Keratinocyte (primary cell): ENCODE measurements around the gene FREM2. TPM values are rescaled to one million over a fixed set of nuclear protein-coding genes. Genes with fewer than 3 reads are reported as not detected.
A peak's percentile ranks its signal among the peaks of the same experiment; 100 is the strongest.

Experiments
- DNase-seq: peaks from one replicate; pipeline ENCODE4 v3.0.0-alpha.2; 2011; ENCODE audit warnings: low read depth, missing footprints, low spot score
- FAIRE-seq: peaks from 2 replicates; lab custom pipeline; 2011; peaks lifted over from hg19 to GRCh38; lab: Jason Lieb, UNC
- H2AFZ ChIP-seq: 2 replicates; pipeline ENCODE4 v1.6.0; 2012; ENCODE audit warnings: low read length, control low read depth, inconsistent platforms; ENCODE audit not compliant: control insufficient read depth
- H3K27ac ChIP-seq: 2 replicates; pipeline ENCODE4 v1.5.1; 2011; ENCODE audit warnings: low read length; ENCODE audit not compliant: control insufficient read depth, insufficient read depth
- H3K27me3 ChIP-seq: 3 replicates; pipeline ENCODE4 v1.6.0; 2011; ENCODE audit warnings: low read length; ENCODE audit not compliant: control insufficient read depth, insufficient read depth; ENCODE audit errors: extremely low read depth
- H3K36me3 ChIP-seq, 2 experiments: 2 replicates in 1 of 2; 3 replicates in 1 of 2; pipeline ENCODE4 v1.5.1; 2011; ENCODE audit warnings: low read length in 2 of 2, mild to moderate bottlenecking in 1 of 2; ENCODE audit not compliant: control insufficient read depth in 2 of 2, insufficient read depth in 2 of 2; ENCODE audit errors: extremely low read depth in 1 of 2
- H3K4me1 ChIP-seq: 3 replicates; pipeline ENCODE4 v1.5.1; 2011; ENCODE audit warnings: low read length; ENCODE audit not compliant: control insufficient read depth, insufficient read depth; ENCODE audit errors: extremely low read depth
- H3K4me2 ChIP-seq: 3 replicates; pipeline ENCODE4 v1.6.0; 2011; ENCODE audit warnings: low read depth, low read length; ENCODE audit not compliant: control insufficient read depth, insufficient read depth; ENCODE audit errors: extremely low read depth
- H3K4me3 ChIP-seq, 3 experiments: fragments of 200-600 bp in 1 of 3; sonication (generic) in 1 of 3; 2 replicates in 2 of 3; 3 replicates in 1 of 3; pipeline ENCODE4 v1.5.1; 2011 to 2016; ENCODE audit warnings: low read length in 3 of 3, mild to moderate bottlenecking in 3 of 3, control low read depth in 2 of 3, inconsistent platforms in 1 of 3, low read depth in 1 of 3, mixed read lengths in 1 of 3, mixed run types in 1 of 3, moderate library complexity in 1 of 3; ENCODE audit not compliant: control insufficient read depth in 2 of 3, insufficient read depth in 2 of 3; ENCODE audit errors: extremely low read depth in 1 of 3
- H3K79me2 ChIP-seq: 2 replicates; pipeline ENCODE4 v1.6.0; 2012; ENCODE audit warnings: low read length; ENCODE audit not compliant: control insufficient read depth, insufficient read depth
- H3K9ac ChIP-seq: 3 replicates; pipeline ENCODE4 v1.6.0; 2011; ENCODE audit warnings: low read length; ENCODE audit not compliant: control insufficient read depth, insufficient read depth; ENCODE audit errors: extremely low read depth
- H3K9me1 ChIP-seq: 3 replicates; pipeline ENCODE4 v1.6.0; 2011; ENCODE audit warnings: low read length; ENCODE audit not compliant: control insufficient read depth, insufficient read depth; ENCODE audit errors: extremely low read depth
- H3K9me3 ChIP-seq: 2 replicates; pipeline ENCODE4 v1.5.1; 2012; ENCODE audit warnings: low read depth, low read length; ENCODE audit not compliant: control insufficient read depth
- H4K20me1 ChIP-seq: 3 replicates; pipeline ENCODE4 v1.6.0; 2011; ENCODE audit warnings: low read length; ENCODE audit not compliant: control insufficient read depth, insufficient read depth; ENCODE audit errors: extremely low read depth
- EZH2 ChIP-seq: IDR thresholded peaks from one replicate; pipeline ENCODE4 v1.6.1; 2012; ENCODE audit warnings: inconsistent platforms, mild to moderate bottlenecking, low read length, moderate library complexity
- dilution Hi-C: fragments of 300-500 bp; cut with MboI; formaldehyde crosslinking; loops from one replicate; pipeline ENCODE4 v1.7.0; 2020; ENCODE audit warnings: low sequenced_read_pairs; ENCODE audit not compliant: extremely low pct_ligation_motif_present
- polyA plus RNA-seq, 5 experiments: library from polyadenylated mRNA; depleted of rRNA in 3 of 5; stranded (reverse) in 3 of 5; stranded (forward) in 1 of 5; unstranded in 1 of 5; fragments of >200 nt; gene quantifications; 1 replicate in 1 of 5; 2 replicates in 3 of 5; 3 replicates in 1 of 5; pipeline versions ENCODE4 v1.2.1 to v1.2.3, GENCODE V29; 2011 to 2012; ENCODE audit warnings: missing spikeins in 2 of 5, low read depth in 1 of 5, low replicate concordance in 1 of 5
- TF ChIP-seq, protein P1 (sequence below), 3 experiments: IDR thresholded peaks in 1 of 3; conservative IDR thresholded peaks in 1 of 3; optimal IDR thresholded peaks in 1 of 3; 2 replicates in 2 of 3; 3 replicates in 1 of 3; pipeline versions ENCODE3 to v1.5.1; 2011; ENCODE audit warnings: low read length in 3 of 3, mild to moderate bottlenecking in 3 of 3, moderate library complexity in 2 of 3, control low read depth in 1 of 3, inconsistent platforms in 1 of 3; ENCODE audit not compliant: insufficient read depth in 2 of 3; ENCODE audit errors: extremely low read depth in 1 of 3

The FREM2 gene
- polyA plus RNA-seq, 1 donor (not counting 4 experiments of a cell fraction or from before 2014, with no cell fraction given): 0.01 TPM

DNA sequence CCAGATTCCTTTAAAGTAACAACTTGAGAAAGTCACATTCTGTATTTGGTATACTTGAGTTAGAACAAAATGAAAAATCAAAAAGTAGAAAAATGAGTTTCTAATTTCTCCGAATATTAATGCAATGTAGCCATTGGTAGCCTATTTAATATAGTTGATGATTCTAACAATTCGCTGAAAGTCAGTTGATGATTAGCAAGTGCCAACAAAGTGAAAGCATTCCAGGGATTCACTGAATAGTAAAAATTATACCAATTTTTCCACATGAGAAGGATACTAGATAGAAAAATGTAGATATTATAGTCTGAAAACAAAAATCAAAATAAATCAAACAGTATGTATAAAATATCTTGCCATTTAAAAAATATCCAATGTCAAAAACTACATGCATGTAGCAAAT, 117.2 kb downstream of the FREM2 start:
- FAIRE-seq (no peak), DNase-seq (no peak)
- Histone ChIP-seq H3K27ac (no peak overlapping the region), H3K79me2 (no peaks in the 10 kb centered on the region), H3K9me1 (no peaks in the 10 kb centered on the region), H3K4me1 (peaks cover 10% of the 10 kb centered on the region), H3K27me3 (no peaks in the 10 kb centered on the region), H3K9ac (no peak overlapping the region), H3K36me3 (no peaks in the 10 kb centered on the region), H4K20me1 (no peaks in the 10 kb centered on the region), H3K4me3 (no peak overlapping the region), H2AFZ (no peak overlapping the region), H3K4me2 (no peak overlapping the region), H3K9me3 (no peaks in the 10 kb centered on the region)
- dilution Hi-C loops: no loop called here
- no peak for TF ChIP-seq EZH2
- TF ChIP-seq, protein P1, sequence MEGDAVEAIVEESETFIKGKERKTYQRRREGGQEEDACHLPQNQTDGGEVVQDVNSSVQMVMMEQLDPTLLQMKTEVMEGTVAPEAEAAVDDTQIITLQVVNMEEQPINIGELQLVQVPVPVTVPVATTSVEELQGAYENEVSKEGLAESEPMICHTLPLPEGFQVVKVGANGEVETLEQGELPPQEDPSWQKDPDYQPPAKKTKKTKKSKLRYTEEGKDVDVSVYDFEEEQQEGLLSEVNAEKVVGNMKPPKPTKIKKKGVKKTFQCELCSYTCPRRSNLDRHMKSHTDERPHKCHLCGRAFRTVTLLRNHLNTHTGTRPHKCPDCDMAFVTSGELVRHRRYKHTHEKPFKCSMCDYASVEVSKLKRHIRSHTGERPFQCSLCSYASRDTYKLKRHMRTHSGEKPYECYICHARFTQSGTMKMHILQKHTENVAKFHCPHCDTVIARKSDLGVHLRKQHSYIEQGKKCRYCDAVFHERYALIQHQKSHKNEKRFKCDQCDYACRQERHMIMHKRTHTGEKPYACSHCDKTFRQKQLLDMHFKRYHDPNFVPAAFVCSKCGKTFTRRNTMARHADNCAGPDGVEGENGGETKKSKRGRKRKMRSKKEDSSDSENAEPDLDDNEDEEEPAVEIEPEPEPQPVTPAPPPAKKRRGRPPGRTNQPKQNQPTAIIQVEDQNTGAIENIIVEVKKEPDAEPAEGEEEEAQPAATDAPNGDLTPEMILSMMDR (optimal IDR thresholded peaks at IDR 0.05 in 1 of 3, IDR thresholded peaks at IDR 0.05 in 1 of 3, conservative IDR thresholded peaks at IDR 0.05 in 1 of 3; ENCODE audit: extremely low read depth in 1 of 3, insufficient read depth in 2 of 3, low read length in 3 of 3): no peak

DNA sequence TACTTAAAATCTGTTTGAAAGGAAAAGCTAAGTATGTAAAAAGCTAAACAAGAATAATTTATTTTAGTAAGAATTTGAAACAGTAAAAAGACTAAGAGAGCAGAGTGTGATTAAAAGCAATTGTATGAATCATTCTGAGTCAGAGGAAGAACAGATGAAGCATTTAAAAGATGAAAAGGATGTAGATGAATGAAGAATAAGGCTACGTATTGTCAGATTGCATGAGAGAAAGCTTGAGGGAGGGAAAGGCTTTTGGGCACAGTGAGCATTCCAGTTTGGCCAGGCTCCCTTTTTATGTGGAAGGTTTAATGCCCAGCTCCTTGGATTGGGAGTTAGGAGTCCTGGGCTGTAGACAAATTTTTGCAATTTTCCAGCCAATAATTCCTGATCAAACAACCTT, 117.7 kb downstream of the FREM2 start:
- Histone ChIP-seq H3K9ac (peak overlapping the region; percentile 2), H3K36me3 (no peaks in the 10 kb centered on the region), H3K9me1 (no peaks in the 10 kb centered on the region), H3K79me2 (no peaks in the 10 kb centered on the region), H3K27me3 (no peaks in the 10 kb centered on the region), H3K4me2 (peak overlapping the region; percentile 47), H3K4me1 (peaks cover 10% of the 10 kb centered on the region), H3K4me3 (no peak overlapping the region), H2AFZ (peak overlapping the region; percentile 36), H4K20me1 (no peaks in the 10 kb centered on the region), H3K9me3 (no peaks in the 10 kb centered on the region), H3K27ac (peak overlapping the region; percentile 3)
- DNase-seq (no peak), FAIRE-seq (peak; percentile 91)
- dilution Hi-C loops: no loop called here
- no peak for TF ChIP-seq EZH2
- TF ChIP-seq, protein P1 (optimal IDR thresholded peaks at IDR 0.05 in 1 of 3, IDR thresholded peaks at IDR 0.05 in 1 of 3, conservative IDR thresholded peaks at IDR 0.05 in 1 of 3; ENCODE audit: extremely low read depth in 1 of 3, insufficient read depth in 2 of 3, low read length in 3 of 3): no peak
